Panc1 (cell line): Measurements from ENCODE around the gene SHB. TPM values are rescaled to one million over a fixed set of nuclear protein-coding genes. Genes with fewer than 3 reads are reported as not detected.

Experiments
- ATAC-seq: fragments of 200-7000 bp; cut with Tn5 transposase; 2 replicates; pipeline ENCODE4 v1.9.1; 2020; ENCODE audit warnings: mild to moderate bottlenecking, moderate library complexity
- BruUV-seq: library from RNA; stranded (reverse); fragments of 400-500 nt; replicated peaks from 2 replicates; lab custom pipeline; 2021; lab: Mats Ljungman, UMichigan
- CTCF ChIA-PET: fragments of 300-600 bp; sonication (Branson Sonifier 250); formaldehyde crosslinking; loops from one replicate; lab custom pipeline; 2022; ENCODE audit warnings: antibody characterized with exemption; lab: Charles Lee
- POLR2A ChIA-PET: fragments of 300-600 bp; sonication (Branson Sonifier 250); formaldehyde crosslinking; loops from one replicate; lab custom pipeline; 2022; ENCODE audit warnings: antibody characterized with exemption; lab: Charles Lee
- DNase-seq: peaks from one replicate; pipeline ENCODE4 v3.0.0-alpha.2; 2010; ENCODE audit warnings: low read depth, low spot score
- H3K27ac ChIP-seq: 2 replicates; pipeline ENCODE4 v1.5.1; 2011; ENCODE audit warnings: mild to moderate bottlenecking, low read length, inconsistent platforms
- H3K27me3 ChIP-seq: fragments of 200-500 bp; sonication (Bioruptor generic); 2 replicates; pipeline ENCODE4 v1.6.0; 2014; ENCODE audit warnings: low read length, inconsistent platforms; ENCODE audit not compliant: control insufficient read depth, insufficient read depth
- H3K36me3 ChIP-seq: fragments of 200-500 bp; sonication (Bioruptor generic); 2 replicates; pipeline ENCODE4 v1.5.1; 2014; ENCODE audit warnings: inconsistent platforms, mild to moderate bottlenecking, low read length, moderate library complexity; ENCODE audit not compliant: control insufficient read depth, insufficient read depth
- H3K4me1 ChIP-seq: 2 replicates; pipeline ENCODE4 v1.5.1; 2011; ENCODE audit warnings: inconsistent platforms, mild to moderate bottlenecking, low read length, moderate library complexity; ENCODE audit not compliant: control insufficient read depth, insufficient read depth
- H3K4me3 ChIP-seq, 2 experiments: 2 replicates each; pipeline ENCODE4 v1.5.1; 2011 to 2012; ENCODE audit warnings: low read depth in 2 of 2, low read length in 2 of 2, mild to moderate bottlenecking in 2 of 2, inconsistent platforms in 1 of 2, moderate library complexity in 1 of 2
- H3K9me3 ChIP-seq: fragments of 200-500 bp; sonication (Bioruptor generic); 2 replicates; pipeline ENCODE4 v1.5.1; 2014; ENCODE audit warnings: low read depth, mild to moderate bottlenecking, inconsistent platforms, low read length, moderate library complexity; ENCODE audit not compliant: control insufficient read depth, insufficient read depth
- POLR2AphosphoS5 ChIP-seq: IDR thresholded peaks from 2 replicates; pipeline ENCODE4 v1.6.1; 2012; ENCODE audit warnings: mild to moderate bottlenecking, low read depth, low read length, moderate library complexity
- SIN3A ChIP-seq: IDR thresholded peaks from 2 replicates; pipeline ENCODE4 v1.6.1; 2012; ENCODE audit warnings: low read depth, mild to moderate bottlenecking, low read length, moderate library complexity, borderline replicate concordance; ENCODE audit not compliant: insufficient read depth
- TCF7L2 ChIP-seq: IDR thresholded peaks from 2 replicates; pipeline ENCODE4 v1.6.1; 2011; ENCODE audit warnings: mild to moderate bottlenecking, low read depth, low read length, inconsistent platforms
- in situ Hi-C: cut with HindIII; loops from 2 replicates; pipeline ENCODE4 v1.10.0; 2016; ENCODE audit warnings: low sequenced_read_pairs, low pct_unique_long_range_greater_than_20kb
- intact Hi-C: fragments of 100-400 bp; cut with micrococcal nuclease; formaldehyde crosslinking; loops from one replicate; pipeline ENCODE4 v1.10.0; 2022; ENCODE audit not compliant: unreplicated experiment
- total RNA-seq: library from RNA; stranded (reverse); gene quantifications from one replicate; pipeline ENCODE4 v1.2.1, GENCODE V29; 2021; ENCODE audit not compliant: unreplicated experiment
- TF ChIP-seq, protein P1 (sequence below): fragments of 450-650 bp; IDR thresholded peaks from 2 replicates; pipeline ENCODE4 v1.5.1; 2017; ENCODE audit warnings: mild to moderate bottlenecking
- TF ChIP-seq, protein P2 (sequence below), 2 experiments: IDR thresholded peaks; 2 replicates each; pipeline ENCODE4 v1.6.1; 2011 to 2012; ENCODE audit warnings: low read depth in 2 of 2, control low read depth in 1 of 2, low read length in 1 of 2, mild to moderate bottlenecking in 1 of 2, moderate library complexity in 1 of 2; ENCODE audit not compliant: insufficient read depth in 1 of 2

The SHB gene
- total RNA-seq, 1 experiment from 2014 or later, result 59.9 TPM

DNA sequence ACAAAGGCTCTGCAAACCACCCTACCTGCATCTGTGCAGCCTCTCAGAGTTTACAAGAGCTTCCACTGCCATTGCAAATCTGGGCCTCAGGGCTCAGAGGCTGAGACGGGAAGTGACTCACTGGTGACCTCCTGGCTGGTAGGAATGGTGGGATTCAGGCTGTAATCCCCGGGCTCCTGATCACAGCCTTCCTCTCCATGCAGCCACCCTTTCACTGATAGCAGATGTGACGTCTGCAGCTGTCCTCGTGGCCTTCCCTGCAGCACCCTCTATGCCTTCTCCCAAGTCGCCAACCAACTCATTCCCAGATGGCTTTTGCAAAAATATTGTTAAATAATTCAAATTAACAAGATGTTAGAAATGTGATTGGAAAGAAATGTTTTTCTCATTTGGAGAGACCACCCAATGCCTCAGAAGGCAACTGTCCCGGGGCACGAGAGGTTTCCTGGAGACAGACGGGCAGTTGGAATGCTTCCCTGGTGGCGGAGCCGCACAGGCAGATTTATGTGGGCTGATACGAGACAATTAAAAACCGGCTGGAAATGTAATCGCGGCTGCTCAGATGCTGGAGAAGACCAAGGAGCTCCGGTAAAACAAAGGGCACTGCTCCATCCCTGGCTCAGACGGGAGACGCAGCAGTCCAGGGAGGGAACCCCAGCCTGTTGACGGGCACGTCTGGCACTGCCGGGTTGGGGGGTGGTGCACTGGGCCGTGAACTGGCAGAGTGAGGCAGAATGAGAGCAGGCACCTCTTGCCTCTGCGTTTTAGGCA, 130.7 kb downstream of the SHB start:
- ChIA-PET CTCF (no interaction called here), POLR2A (no interaction called here)
- Histone ChIP-seq H3K27ac (peak overlapping the region; percentile 25), H3K4me1 (peaks cover 46% of the 10 kb centered on the region), H3K27me3 (no peaks in the 10 kb centered on the region), H3K4me3 (no peak overlapping the region), H3K36me3 (peaks cover 2% of the 10 kb centered on the region), H3K9me3 (no peaks in the 10 kb centered on the region)
- BruUV-seq, result no TSS peak
- TF ChIP-seq POLR2AphosphoS5 (peak; percentile 45; the same call in 1 of the 2 replicates), TCF7L2 (no peak), SIN3A (no peak)
- TF ChIP-seq, protein P1, sequence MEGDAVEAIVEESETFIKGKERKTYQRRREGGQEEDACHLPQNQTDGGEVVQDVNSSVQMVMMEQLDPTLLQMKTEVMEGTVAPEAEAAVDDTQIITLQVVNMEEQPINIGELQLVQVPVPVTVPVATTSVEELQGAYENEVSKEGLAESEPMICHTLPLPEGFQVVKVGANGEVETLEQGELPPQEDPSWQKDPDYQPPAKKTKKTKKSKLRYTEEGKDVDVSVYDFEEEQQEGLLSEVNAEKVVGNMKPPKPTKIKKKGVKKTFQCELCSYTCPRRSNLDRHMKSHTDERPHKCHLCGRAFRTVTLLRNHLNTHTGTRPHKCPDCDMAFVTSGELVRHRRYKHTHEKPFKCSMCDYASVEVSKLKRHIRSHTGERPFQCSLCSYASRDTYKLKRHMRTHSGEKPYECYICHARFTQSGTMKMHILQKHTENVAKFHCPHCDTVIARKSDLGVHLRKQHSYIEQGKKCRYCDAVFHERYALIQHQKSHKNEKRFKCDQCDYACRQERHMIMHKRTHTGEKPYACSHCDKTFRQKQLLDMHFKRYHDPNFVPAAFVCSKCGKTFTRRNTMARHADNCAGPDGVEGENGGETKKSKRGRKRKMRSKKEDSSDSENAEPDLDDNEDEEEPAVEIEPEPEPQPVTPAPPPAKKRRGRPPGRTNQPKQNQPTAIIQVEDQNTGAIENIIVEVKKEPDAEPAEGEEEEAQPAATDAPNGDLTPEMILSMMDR, result no peak
- TF ChIP-seq, protein P2, sequence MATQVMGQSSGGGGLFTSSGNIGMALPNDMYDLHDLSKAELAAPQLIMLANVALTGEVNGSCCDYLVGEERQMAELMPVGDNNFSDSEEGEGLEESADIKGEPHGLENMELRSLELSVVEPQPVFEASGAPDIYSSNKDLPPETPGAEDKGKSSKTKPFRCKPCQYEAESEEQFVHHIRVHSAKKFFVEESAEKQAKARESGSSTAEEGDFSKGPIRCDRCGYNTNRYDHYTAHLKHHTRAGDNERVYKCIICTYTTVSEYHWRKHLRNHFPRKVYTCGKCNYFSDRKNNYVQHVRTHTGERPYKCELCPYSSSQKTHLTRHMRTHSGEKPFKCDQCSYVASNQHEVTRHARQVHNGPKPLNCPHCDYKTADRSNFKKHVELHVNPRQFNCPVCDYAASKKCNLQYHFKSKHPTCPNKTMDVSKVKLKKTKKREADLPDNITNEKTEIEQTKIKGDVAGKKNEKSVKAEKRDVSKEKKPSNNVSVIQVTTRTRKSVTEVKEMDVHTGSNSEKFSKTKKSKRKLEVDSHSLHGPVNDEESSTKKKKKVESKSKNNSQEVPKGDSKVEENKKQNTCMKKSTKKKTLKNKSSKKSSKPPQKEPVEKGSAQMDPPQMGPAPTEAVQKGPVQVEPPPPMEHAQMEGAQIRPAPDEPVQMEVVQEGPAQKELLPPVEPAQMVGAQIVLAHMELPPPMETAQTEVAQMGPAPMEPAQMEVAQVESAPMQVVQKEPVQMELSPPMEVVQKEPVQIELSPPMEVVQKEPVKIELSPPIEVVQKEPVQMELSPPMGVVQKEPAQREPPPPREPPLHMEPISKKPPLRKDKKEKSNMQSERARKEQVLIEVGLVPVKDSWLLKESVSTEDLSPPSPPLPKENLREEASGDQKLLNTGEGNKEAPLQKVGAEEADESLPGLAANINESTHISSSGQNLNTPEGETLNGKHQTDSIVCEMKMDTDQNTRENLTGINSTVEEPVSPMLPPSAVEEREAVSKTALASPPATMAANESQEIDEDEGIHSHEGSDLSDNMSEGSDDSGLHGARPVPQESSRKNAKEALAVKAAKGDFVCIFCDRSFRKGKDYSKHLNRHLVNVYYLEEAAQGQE (IDR thresholded peaks at IDR 0.05; ENCODE audit: insufficient read depth in 1 of 2, low read depth in 2 of 2, low read length in 1 of 2), result no peak
- DNase-seq, result no peak
- ATAC-seq, result peak; percentile 76
- in situ Hi-C loops, result no loop called here
- intact Hi-C loops, result loop anchor here (10.0 kb wide), 1 partner anchor 126 kb away; the partner anchor contains the start of gene SHB

DNA sequence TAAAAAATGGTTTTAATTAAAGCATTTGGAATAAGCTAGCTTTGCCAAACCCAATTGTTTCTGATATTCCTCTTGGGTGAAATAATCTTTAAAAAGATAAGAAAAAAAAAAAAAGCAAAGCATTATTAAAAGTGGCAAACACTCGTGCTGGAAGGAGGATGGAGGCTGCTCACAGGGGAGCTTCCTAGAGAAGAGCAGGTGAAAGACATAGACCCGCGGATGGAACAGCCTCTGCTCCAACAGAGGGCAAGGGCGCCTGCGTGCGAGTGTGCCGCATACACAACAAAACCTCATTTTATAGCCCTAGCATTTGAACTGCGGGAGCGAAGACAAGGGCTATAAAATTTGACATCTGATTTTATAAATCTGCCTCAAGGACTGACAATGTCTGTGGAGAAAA, 131.7 kb downstream of the SHB start:
- no TSS peak for BruUV-seq
- Histone ChIP-seq H3K36me3 (peaks cover 2% of the 10 kb centered on the region), H3K27me3 (no peaks in the 10 kb centered on the region), H3K4me3 (no peak overlapping the region), H3K9me3 (no peaks in the 10 kb centered on the region), H3K4me1 (peaks cover 50% of the 10 kb centered on the region), H3K27ac (peak overlapping the region; percentile 25)
- no peak for TF ChIP-seq SIN3A
- TF ChIP-seq, protein P2 (IDR thresholded peaks at IDR 0.05; ENCODE audit: insufficient read depth in 1 of 2, low read depth in 2 of 2, low read length in 1 of 2), result no peak
- in situ Hi-C loops, result no loop called here
- POLR2A ChIA-PET, result no interaction called here
- intact Hi-C loops, result loop anchor here (10.0 kb wide), 1 partner anchor 127 kb away; the partner anchor contains the start of gene SHB
- no peak for DNase-seq
- ATAC-seq, result no peak
- CTCF ChIA-PET, result no interaction called here
